GM12878 (cell line): ENCODE results near the gene DNAJC18. TPM values are rescaled to one million over a fixed set of nuclear protein-coding genes. Genes with fewer than 3 reads are reported as not detected.

ENCODE experiments used
- ATF7 ChIP-seq: fragments of 450-650 bp; IDR thresholded peaks from 2 replicates; pipeline ENCODE4 v1.6.1; 2016; ENCODE audit warnings: low read depth, mild to moderate bottlenecking
- BACH1 ChIP-seq: fragments of 450-650 bp; IDR thresholded peaks from 2 replicates; pipeline ENCODE4 v1.6.1; 2017; ENCODE audit warnings: mild to moderate bottlenecking, borderline replicate concordance
- BCL11A ChIP-seq: IDR thresholded peaks from 2 replicates; pipeline ENCODE4 v1.6.1; 2011; ENCODE audit warnings: low read depth, low read length
- CEBPB ChIP-seq, 2 experiments: fragments of 150-350 bp in 1 of 2; IDR thresholded peaks; 2 replicates each; pipeline ENCODE4 v1.6.1; 2012 to 2014; ENCODE audit warnings: low read depth in 2 of 2, low read length in 2 of 2, borderline replicate concordance in 1 of 2, inconsistent platforms in 1 of 2
- CREB1 ChIP-seq: IDR thresholded peaks from 2 replicates; pipeline ENCODE4 v1.6.1; 2012; ENCODE audit warnings: low read depth, mild to moderate bottlenecking, inconsistent platforms
- E4F1 ChIP-seq: fragments of 450-650 bp; IDR thresholded peaks from 2 replicates; pipeline ENCODE4 v1.6.1; 2018; ENCODE audit warnings: borderline replicate concordance, mild to moderate bottlenecking; ENCODE audit not compliant: partially characterized antibody
- EP300 ChIP-seq, 2 experiments: fragments of 150-350 bp in 1 of 2; IDR thresholded peaks; 2 replicates each; pipeline ENCODE4 v1.6.1; 2011 to 2012; ENCODE audit warnings: low read depth in 2 of 2, low read length in 2 of 2, borderline replicate concordance in 1 of 2, improper control_type of control experiment in 1 of 2, inconsistent platforms in 1 of 2; ENCODE audit not compliant: control insufficient read depth in 1 of 2
- FOXM1 ChIP-seq: IDR thresholded peaks from 2 replicates; pipeline ENCODE4 v1.6.1; 2012; ENCODE audit warnings: low read depth, mild to moderate bottlenecking, inconsistent platforms, low read length, moderate library complexity
- GATAD2B ChIP-seq: fragments of 450-650 bp; conservative IDR thresholded peaks from 2 replicates; pipeline ENCODE4 v1.6.1; 2017; ENCODE audit warnings: low read depth, mild to moderate bottlenecking, moderate library complexity
- JUNB ChIP-seq: IDR thresholded peaks from 2 replicates; pipeline ENCODE4 v1.6.1; 2016; ENCODE audit warnings: antibody characterized with exemption, mild to moderate bottlenecking
- KLF5 ChIP-seq: fragments of 450-650 bp; IDR thresholded peaks from 2 replicates; pipeline ENCODE4 v1.6.1; 2014; ENCODE audit warnings: mild to moderate bottlenecking; ENCODE audit not compliant: partially characterized antibody
- MEF2A ChIP-seq: IDR thresholded peaks from 2 replicates; pipeline ENCODE4 v1.6.1; 2011; ENCODE audit warnings: low read depth, mild to moderate bottlenecking, low read length, moderate library complexity; ENCODE audit not compliant: insufficient read depth
- MLLT1 ChIP-seq: fragments of 450-650 bp; IDR thresholded peaks from 2 replicates; pipeline ENCODE4 v1.6.1; 2016; ENCODE audit warnings: mild to moderate bottlenecking
- RAD51 ChIP-seq: fragments of 450-650 bp; IDR thresholded peaks from 2 replicates; pipeline ENCODE4 v1.6.1; 2016; ENCODE audit warnings: moderate library complexity, mild to moderate bottlenecking, inconsistent platforms
- RELA ChIP-seq: fragments of 450-650 bp; IDR thresholded peaks from 2 replicates; pipeline ENCODE4 v1.8.0; 2014; ENCODE audit warnings: borderline replicate concordance; ENCODE audit not compliant: partially characterized antibody
- RUNX3 ChIP-seq: IDR thresholded peaks from 2 replicates; pipeline ENCODE4 v1.6.1; 2012; ENCODE audit warnings: low read length, inconsistent platforms
- SMC3 ChIP-seq: IDR thresholded peaks from 2 replicates; pipeline ENCODE4 v1.6.1; 2011; ENCODE audit warnings: low read length, improper control_type of control experiment, borderline replicate concordance
- SP1 ChIP-seq: IDR thresholded peaks from one replicate; pipeline ENCODE4 v1.6.1; 2011; ENCODE audit warnings: low read depth, low read length
- SRF ChIP-seq, 2 experiments: IDR thresholded peaks; 2 replicates each; pipeline ENCODE4 v1.6.1; 2011; ENCODE audit warnings: low read depth in 2 of 2, low read length in 2 of 2, mild to moderate bottlenecking in 1 of 2, moderate library complexity in 1 of 2
- STAT3 ChIP-seq: IDR thresholded peaks from 2 replicates; pipeline ENCODE4 v1.6.1; 2011; ENCODE audit warnings: low read depth, low read length, improper control_type of control experiment
- ZBED1 ChIP-seq: IDR thresholded peaks from 2 replicates; pipeline ENCODE4 v1.6.1; 2016; ENCODE audit warnings: borderline replicate concordance
- ZNF24 ChIP-seq: fragments of 450-650 bp; IDR thresholded peaks from 2 replicates; pipeline ENCODE4 v1.6.1; 2017; ENCODE audit warnings: antibody characterized with exemption, mild to moderate bottlenecking
- ZNF592 ChIP-seq: fragments of 450-650 bp; IDR thresholded peaks from 2 replicates; pipeline ENCODE4 v1.6.1; 2017; ENCODE audit warnings: mild to moderate bottlenecking, moderate library complexity
- polyA plus RNA-seq, 11 experiments: library from polyadenylated mRNA; depleted of rRNA in 4 of 11; unstranded in 6 of 11; stranded (reverse) in 5 of 11; fragments of >200 nt; fragmentation: Nextera tagmentation in 4 of 11; fragmentation: Illumina TruSeq in 1 of 11; extraction: Ambion mirVana in 4 of 11; extraction: Trizol in 1 of 11; gene quantifications; 1 replicate in 1 of 11; 2 replicates in 10 of 11; pipeline versions ENCODE4 v1.2.1 to v1.2.3, GENCODE V29; 2011 to 2016; ENCODE audit warnings: inconsistent platforms in 2 of 11, missing spikeins in 2 of 11, low read depth in 1 of 11
- total RNA-seq, 4 experiments: library from RNA; depleted of rRNA in 3 of 4; stranded (reverse); fragments of >200 nt in 3 of 4; fragmentation: Illumina TruSeq in 1 of 4; extraction: Trizol in 1 of 4; gene quantifications; 2 replicates each; pipeline versions ENCODE4 v1.2.1 to v1.2.3, GENCODE V29; 2013 to 2021

DNAJC18 gene
- total and polyA plus RNA-seq, 10 of the 15 experiments (the other 5 are each of a cell fraction or from before 2014, with no cell fraction given) = 6.4 to 26.7 (median 17.7) TPM

- TF ChIP-seq ZNF592 (no peak), SP1 (peak; percentile 49), JUNB (peak; percentile 100), ZBED1 (peak; percentile 94), EP300 (IDR thresholded peaks at IDR 0.05; ENCODE audit: borderline replicate concordance in 1 of 2, control insufficient read depth in 1 of 2, low read depth in 2 of 2, low read length in 2 of 2) (peak; percentile 94 to 97), SMC3 (no peak), CREB1 (peak; percentile 84), BCL11A (peak; percentile 98), RUNX3 (peak; percentile 98), SRF (IDR thresholded peaks at IDR 0.05; ENCODE audit: low read depth in 2 of 2, low read length in 2 of 2) (peak in 1 of 2 experiments; percentile 84; a peak in 2 of 4 replicates), RAD51 (peak; percentile 33; the same call in 1 of the 2 replicates), KLF5 (peak; percentile 89), MEF2A (peak; percentile 96), ATF7 (peak; percentile 86), GATAD2B (peak; percentile 74; the same call in 1 of the 2 replicates), MLLT1 (0 out of 2 replicates have a peak, but pooled peaks have one; percentile 12), STAT3 (peak; percentile 28; the same call in 1 of the 2 replicates), RELA (peak; percentile 94), BACH1 (peak; percentile 90; the same call in 1 of the 2 replicates), ZNF24 (0 out of 2 replicates have a peak, but pooled peaks have one; percentile 47), CEBPB (IDR thresholded peaks at IDR 0.05; ENCODE audit: borderline replicate concordance in 1 of 2, low read depth in 2 of 2, low read length in 2 of 2) (peak in 1 of 2 experiments; percentile 86; a peak in 1 of 4 replicates), FOXM1 (peak; percentile 100), E4F1 (no peak)
Measured at GRCh38 chr5:139446956-139447779, 7.8 kb upstream of the DNAJC18 start (continued).
